HG02973 (cell line): ENCODE results near the gene CCDC28B.
A peak's percentile ranks its signal among the peaks of the same experiment; 100 is the strongest.

ENCODE experiments used
- ATAC-seq: cut with Tn5 transposase; IDR thresholded peaks from one replicate; pipeline ENCODE4 v1.9.1; 2021; ENCODE audit warnings: moderate library complexity; ENCODE audit not compliant: unreplicated experiment

CCDC28B gene

DNA sequence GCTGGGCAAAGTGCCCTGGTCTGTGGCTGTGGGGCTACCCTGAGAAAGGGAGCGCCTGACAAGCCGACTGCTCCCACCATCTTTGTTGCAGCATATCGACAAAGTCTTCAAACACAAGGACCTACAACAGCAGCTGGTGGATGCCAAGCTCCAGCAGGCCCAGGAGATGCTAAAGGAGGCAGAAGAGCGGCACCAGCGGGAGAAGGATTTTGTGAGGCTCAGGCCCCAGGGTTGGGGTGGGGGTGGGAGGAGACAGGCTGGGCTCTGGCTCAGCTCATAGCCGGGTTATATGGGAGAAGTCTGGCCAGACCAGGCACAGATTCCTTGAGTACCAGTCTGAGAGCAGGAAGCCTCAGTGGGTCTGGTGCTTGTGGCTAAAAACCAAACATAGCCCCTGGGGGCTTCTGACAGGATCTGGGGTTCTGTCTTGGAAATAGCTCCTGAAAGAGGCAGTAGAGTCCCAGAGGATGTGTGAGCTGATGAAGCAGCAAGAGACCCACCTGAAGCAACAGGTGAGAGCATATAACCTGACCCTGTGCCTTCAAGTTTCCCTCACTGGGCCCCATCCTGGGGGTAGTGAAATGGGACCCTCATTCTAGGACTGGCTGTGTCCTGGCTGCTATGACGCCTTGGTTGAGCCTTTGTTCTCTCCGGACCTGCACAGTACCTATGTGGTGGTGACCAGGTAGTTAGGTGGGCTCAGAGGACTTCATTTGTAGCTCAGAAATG is 8.0 kb upstream of the CCDC28B start:
- no peak for ATAC-seq

DNA sequence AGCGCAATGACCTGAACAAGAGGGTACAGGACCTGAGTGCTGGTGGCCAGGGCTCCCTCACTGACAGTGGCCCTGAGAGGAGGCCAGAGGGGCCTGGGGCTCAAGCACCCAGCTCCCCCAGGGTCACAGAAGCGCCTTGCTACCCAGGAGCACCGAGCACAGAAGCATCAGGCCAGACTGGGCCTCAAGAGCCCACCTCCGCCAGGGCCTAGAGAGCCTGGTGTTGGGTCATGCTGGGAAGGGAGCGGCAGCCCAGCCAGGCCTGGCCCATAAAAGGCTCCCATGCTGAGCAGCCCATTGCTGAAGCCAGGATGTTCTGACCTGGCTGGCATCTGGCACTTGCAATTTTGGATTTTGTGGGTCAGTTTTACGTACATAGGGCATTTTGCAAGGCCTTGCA is 5.4 kb upstream of the CCDC28B start:
- no peak for ATAC-seq

DNA sequence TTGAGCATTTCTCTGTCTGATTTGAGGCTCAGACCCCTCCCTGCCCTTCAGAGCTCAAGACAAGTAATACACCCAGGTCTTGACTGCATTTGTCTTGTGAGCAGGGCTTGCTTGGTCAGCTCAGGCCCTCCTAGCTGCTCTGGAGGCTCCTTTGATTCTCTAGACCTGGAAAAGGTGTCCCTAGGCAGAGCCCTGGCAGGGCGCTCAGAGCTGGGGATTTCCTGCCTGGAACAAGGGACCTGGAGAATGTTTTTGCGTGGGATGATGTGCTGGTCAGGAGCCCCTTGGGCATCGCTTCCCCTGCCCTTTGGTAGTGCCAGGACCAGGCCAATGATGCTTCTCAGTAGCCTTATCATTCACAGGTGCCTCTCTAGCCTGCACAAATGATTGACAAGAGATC is 4.9 kb upstream of the CCDC28B start:
- ATAC-seq: no peak

DNA sequence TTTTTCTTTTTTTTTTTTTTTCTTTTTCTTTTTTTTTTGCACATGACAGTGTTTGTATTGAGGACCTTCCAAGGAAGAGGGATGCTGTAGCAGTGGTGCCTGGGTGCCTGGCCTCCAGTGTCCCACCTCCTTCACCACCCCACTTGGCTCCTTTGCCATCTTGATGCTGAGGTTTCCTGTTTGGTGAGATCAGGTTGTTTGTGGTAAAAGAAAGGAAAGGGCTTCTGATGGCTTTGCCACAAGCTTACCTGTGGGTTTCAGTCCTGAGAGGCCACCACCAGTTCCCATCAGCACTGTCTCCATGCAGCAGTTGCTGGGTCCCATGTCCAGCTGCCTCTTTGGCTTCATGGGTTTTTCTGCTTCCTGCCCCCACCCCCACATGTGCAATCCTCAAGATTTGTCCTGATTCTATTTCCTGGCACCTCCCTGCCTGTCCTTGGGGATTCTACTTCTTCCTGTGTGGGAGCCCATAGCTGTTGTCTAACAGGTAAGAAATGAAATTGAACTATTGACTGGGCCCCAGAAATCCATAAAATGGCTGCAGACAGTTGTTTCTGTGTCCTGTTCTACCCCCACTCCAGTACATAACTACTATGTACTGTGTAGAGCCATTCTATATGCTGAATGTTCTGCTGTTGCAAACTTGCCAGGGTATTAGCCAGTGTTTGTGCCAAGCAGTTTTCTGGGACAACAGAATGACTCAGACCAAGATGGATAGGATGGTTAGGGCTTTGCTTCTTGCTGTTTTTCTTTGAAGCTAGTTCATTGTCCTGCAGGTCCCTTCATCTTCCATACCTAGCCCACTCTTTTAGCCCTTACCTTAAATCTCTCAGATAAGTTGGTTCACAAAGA is 4.2 kb upstream of the CCDC28B start:
- no peak for ATAC-seq

DNA sequence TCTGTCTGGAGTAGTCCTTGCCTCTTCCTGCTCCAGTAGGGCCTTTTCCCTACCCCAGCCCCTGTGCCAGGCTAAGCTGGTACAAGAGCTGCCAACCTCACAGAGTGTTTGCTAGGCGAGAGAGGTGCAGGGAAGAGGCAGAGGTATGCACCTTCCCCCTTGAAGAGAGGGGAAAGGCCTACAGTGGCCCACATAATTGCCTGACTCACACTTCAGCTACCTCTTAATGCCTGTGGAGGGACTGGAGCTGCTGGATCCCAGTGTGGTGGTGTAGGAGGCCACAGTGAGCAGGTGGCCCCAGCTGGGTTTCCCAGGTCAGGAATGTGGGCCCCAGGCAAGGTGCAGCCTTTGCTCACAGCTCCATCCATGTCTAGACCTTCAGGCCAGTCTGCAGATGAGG is 3.3 kb upstream of the CCDC28B start:
- ATAC-seq: no peak

DNA sequence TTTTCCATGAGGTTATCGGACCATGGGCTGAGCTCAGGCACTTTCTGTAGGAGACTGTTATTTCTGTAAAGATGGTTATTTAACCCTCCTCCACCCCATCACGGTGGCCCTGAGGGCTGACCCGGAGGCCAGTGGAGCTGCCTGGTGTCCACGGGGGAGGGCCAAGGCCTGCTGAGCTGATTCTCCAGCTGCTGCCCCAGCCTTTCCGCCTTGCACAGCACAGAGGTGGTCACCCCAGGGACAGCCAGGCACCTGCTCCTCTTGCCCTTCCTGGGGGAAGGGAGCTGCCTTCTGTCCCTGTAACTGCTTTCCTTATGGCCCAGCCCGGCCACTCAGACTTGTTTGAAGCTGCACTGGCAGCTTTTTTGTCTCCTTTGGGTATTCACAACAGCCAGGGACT is 2.6 kb upstream of the CCDC28B start:
- ATAC-seq: no peak

DNA sequence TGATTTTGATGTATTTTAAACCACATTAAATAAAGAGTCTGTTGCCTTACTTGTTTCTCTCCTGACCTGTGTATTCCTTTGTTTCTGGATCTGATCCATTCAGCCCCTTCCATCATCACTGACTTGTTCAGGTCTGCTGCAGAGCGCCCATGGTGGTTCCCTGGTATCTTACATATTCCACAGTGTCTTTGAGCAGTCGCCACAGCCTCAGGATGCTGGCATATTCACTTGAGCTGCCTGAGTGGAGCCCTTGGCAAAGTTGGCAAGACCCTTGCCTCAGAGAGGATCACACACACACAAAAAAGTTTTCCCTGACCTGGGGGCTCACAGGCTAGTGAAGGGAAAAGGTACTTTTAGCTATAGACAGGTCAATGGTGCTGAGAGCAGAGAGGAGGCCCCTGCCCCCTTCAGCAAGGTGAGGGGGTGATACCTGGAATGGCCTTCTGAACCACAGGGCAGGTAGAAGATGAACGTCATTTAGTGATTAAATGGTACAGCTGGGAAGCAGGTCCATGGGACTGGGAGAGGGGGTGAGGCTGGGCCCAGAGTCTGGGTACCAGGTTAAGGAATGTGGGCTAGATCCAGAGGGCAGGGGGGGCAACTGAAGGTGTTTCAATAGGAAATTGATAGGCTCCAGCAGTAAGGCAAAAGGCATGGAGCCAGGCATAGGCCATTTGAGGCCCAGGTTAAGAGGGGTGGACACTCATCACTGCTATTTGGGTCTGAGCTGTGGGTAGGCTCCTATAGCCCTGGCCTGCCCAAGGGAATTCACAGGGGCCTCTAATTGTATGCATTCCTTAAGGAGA is 2.0 kb upstream of the CCDC28B start:
- ATAC-seq: no peak

DNA sequence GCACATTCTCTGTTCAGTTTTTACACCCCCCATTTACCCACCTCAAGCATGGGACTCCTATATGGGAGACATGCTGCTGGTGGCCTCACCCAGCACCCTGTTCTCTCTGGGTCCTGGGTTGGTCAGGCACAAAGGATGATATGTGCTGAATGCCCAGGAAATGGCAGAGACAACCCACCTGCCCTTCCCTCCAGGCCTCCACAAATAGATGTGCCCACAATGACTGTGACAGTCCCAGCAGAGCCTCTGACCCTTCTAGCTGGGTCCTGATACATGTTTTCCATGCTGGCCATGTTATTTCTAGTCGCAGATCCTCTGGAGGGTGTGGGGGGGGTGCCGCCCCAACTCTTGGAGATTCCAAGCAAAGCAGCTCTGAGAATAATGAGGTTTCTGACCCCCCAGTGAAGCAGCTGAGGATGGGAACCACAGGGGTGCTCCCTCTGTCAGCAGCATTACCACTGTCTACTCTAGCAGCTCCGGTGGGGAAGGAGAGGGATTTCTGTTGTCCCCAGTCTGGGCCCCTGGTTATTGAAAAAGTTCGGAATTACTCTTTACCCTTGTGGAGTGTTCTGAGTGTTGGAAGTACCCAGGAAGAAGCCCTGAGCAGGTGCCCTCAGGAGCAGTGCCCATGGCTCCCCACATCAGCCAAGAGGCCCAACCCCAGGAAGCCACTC is 1.2 kb upstream of the CCDC28B start:
- ATAC-seq: no peak

DNA sequence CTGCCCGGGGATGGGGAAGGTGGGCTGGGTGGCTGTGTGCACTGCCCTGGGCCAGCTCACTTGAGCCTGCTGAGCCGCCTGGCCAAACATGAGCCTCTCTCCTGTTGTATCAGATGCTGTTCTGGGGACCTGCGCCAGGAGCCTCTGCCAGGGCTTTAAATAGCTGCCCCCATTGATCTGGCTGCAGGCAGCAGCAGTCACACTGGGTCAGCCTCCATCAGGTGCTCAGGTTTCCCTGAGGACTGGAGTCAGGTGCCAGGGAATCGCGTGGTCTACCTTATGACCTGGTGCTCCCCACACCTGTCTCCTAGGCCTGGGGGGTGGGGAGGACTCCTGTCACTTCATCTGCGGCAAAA is 700 bp upstream of the CCDC28B start:
- ATAC-seq: no peak

DNA sequence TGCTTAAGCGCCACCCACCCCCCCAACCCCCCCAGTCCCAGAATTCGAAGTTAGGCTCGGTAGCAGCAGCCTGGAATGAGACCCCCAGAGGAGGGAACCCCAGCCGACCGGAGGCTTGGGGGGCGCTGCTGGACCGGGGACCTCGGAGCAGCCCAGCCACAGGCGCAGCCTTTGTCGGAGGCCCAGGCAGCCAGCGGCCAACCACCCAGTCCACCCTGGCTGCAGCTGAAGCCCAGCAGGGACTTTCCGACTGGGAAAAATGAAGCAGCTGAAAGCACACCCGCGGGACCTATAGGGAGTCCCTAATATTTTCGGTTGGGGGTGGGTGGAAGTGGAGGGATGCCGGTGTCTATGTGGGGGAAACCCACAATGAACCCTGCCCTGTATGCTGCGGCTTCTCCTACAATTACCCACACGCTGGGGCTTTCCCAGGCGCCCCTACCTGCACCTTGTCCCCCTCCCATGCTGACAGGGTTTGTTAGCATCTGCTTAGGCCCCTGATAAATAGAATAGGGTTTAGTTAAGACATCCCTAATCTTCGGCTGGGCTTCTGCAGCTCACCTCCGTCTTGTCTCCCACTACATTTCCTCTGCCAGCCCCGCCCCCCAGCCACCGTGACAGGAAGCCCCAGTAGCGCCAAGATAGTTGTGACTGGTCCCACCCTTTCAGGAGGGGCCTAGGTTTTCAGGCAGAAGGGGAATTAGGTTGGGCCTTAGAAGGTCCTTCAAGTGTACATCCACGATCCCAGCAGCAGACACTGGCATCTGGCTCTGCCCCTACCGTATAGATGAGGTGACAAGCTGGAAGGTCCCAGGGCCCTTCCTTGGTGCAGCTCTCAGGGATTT is 838 bp downstream of the CCDC28B start:
- peak; percentile 30 for ATAC-seq

DNA sequence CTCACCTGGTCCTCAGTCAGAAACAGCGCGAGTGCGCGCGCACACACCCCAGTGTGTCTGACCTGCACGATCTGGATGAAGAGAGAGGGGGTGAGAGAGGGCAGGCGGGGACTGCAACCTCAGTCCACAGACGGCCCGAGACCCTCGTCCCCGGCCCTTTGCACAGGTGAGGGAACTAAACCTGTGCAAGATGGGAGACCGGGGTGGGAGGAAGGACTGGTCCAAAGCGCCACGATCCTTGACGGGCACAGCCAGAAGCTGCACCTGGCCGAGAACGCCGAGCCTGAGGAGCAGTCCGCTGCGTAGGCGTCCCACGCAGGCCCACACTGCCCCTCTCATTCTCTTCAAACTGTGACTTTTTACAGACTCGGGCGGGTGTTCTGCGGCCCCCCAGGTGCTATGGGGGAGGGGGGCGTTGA is 4.6 kb downstream of the CCDC28B start:
- no peak for ATAC-seq

DNA sequence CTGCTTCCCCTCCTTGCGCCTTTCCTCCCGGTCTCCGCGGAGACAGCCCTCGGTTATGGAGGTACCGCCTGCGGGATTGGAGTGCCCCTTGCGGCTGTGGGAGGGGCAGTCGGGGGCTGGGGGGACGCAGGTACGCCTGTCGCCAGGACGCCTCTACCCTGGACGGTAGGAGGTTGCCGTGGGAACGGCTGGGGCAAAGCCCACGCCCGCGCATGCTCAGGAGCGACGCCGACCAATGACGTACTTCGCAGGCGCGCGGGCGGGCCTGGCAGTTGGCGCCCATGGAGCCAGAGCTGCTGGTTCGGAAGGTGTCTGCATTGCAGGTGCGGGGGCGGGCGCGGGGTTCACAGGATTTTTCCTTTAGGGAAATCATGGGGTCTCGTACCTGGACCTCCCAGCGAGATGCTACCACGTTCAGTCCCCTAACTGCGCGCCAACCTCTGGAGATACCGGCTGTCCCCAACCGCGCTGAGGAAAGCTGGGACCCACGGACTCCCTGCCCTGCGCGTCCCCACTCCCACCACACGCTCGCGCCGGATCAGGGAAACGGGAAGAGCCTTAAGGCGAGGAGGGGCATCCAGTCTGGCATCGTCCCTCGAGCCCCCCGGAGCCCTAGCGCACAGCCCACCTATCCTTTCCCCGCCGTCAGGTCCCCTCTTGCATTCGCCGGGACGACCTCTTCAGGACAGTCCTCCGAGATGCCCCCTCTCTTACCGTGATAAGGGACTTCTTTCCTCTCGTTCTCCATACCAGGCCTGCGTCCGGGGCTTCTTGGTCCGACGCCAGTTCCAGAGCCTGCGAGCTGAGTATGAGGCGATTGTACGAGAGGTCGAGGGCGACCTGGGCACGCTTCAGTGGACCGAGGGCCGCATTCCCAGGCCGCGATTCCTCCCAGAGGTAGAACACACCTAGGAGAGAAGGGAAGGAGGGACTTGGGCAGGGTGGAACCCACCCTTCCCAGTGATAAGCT is 5.3 kb downstream of the CCDC28B start, which contains the start of gene IQCC:
TSS of gene IQCC (plus strand) at position 271 of the 970 bp plus-strand sequence. CDS start at position 282, 11 bp downstream.
- ATAC-seq: peak; percentile 45

DNA sequence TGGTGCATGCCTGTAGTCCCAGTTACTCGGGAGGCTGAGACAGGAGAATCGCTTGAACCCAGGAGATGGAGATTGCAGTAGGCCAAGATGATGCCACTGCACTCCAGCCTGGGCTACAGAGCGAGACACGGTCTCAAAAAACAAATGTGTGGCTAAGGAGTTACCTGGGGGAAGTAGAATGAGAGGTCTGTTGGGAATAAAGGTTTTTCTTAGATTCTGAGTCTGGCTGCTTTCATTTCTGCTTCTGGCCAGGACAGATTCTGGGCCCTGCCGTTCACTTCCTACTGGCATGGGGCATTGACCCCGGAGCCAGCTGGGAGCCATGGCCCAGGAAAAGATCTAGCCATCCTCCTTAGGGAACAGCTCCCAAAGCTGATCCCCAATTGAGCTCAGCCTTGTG is 8.1 kb downstream of the CCDC28B start:
- no peak for ATAC-seq

DNA sequence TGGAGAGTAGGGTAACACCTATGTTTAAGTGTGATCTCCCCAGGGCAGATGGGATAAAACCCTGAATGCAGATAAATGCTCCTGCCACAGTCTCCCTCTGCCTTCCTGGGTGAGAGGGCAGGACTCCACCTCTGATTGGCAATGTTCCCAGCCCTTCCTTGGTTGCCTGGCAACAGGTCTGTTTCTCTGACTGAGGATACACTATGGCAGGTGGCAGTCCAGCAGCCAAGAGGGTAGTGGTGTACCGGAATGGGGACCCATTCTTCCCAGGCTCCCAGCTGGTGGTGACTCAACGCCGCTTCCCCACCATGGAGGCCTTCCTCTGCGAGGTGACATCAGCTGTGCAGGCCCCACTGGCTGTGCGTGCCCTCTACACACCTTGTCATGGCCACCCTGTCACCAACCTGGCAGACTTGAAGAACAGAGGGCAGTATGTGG is 8.5 kb downstream of the CCDC28B start, which contains the start of gene DCDC2B:
TSS of gene DCDC2B (plus strand) at position 199 of the 438 bp plus-strand sequence. CDS start at position 204, 5 bp downstream.
- no peak for ATAC-seq

DNA sequence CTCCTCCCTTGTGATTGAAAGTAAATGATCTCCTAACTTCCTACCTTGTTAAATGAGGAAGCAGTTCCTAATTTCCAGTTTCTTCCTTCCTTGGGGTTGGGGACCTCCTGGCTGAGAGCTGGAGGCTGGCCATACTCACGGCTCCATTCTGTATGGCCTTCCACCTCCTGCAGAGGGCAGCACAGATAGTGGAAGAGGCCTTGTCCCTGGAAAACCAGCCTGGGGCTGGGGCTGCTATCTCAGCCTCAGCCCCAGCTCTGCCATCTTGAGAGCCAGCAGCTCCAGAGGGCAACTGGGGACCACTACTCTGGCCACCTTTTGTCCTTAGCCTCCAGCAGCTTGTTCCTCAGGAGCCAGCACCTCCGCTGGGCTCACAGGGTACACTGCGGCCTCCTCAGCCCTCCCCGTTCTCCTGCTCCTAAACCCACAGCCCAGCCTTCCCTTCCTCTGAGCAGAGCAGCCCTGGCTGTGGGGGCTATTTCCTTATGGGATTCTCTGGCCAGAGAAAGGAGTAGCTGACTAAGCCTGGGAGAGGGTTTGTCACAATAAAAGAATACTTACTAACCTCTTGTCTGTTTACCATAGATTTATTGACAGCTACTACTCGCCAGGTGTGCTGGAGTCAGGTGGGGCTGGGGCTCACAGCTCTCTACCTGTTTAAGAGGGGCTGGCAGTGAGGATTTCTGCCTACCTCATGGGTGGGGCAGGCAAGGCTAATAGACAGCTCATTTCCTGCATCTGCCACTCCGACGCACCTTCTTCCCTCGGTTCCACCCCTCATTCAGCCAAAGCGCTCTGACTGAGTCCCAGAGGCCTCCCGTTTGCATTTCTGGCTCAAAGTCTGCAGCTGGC is 15.5 kb downstream of the CCDC28B start:
- no peak for ATAC-seq

DNA sequence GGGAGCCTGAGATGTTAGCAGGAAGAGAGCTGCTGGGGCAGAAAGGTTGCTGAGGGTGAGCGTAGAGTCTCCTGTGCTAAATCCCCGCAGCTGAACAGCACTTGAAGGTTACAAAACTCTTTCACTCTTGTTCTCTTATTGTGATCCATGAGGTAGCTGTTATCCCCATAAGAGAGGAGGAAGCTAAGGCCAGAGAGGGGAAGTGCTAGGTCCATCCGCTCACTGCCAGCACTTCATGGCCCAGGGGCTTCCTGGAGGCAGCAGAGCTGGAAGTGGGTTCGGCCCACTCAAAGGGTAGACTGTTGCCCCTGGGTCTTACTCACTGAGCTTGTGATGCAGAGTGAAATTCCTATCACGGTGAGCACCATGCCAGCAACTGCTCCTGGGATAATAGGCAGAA is 16.2 kb downstream of the CCDC28B start:
- no peak for ATAC-seq

DNA sequence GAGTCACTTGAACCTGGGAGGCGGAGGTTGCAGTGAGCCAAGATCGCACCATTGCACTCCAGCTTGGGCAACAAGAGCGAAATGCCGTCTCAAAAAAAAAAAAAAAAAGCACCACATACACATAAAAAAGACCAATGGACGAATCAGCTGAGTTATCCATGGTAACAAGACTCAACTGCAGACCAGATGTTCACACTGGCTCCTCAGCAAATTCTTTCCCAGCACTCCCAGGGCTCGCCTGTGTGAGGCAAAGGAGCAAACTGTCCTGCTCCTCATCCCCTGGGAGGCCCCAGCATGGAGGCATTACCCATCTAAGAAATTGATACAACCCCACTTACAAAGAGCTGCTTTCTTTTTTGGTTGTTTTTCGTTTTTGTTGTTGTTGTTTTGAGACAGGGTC is 18.6 kb downstream of the CCDC28B start:
- no peak for ATAC-seq
